Measurements from ENCODE around the gene PTPMT1. TPM values are rescaled to one million over a fixed set of nuclear protein-coding genes. Genes with fewer than 3 reads are reported as not detected.

PTPMT1 gene
- total RNA-seq, 1 donor from 2014 or later, result 43.6 TPM

GRCh38 chr11:47595967-47596366 lies 30.6 kb downstream of the PTPMT1 start:
- Mint-ChIP-seq H3K4me3 (no peak overlapping the region), H3K27ac (no peak overlapping the region)

GRCh38 chr11:47599902-47600301 lies 34.5 kb downstream of the PTPMT1 start:
- TF ChIP-seq, protein P1, sequence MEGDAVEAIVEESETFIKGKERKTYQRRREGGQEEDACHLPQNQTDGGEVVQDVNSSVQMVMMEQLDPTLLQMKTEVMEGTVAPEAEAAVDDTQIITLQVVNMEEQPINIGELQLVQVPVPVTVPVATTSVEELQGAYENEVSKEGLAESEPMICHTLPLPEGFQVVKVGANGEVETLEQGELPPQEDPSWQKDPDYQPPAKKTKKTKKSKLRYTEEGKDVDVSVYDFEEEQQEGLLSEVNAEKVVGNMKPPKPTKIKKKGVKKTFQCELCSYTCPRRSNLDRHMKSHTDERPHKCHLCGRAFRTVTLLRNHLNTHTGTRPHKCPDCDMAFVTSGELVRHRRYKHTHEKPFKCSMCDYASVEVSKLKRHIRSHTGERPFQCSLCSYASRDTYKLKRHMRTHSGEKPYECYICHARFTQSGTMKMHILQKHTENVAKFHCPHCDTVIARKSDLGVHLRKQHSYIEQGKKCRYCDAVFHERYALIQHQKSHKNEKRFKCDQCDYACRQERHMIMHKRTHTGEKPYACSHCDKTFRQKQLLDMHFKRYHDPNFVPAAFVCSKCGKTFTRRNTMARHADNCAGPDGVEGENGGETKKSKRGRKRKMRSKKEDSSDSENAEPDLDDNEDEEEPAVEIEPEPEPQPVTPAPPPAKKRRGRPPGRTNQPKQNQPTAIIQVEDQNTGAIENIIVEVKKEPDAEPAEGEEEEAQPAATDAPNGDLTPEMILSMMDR (conservative IDR thresholded peaks at IDR 0.05), result no peak
- H3K27ac Mint-ChIP-seq, result no peak overlapping the region
- no peaks in the 10 kb centered on the region for H3K9me3 Mint-ChIP-seq
- H3K27me3 Mint-ChIP-seq, result peaks cover 12% of the 10 kb centered on the region
- no peaks in the 10 kb centered on the region for H3K36me3 Mint-ChIP-seq
- peaks cover 12% of the 10 kb centered on the region for H3K4me1 Mint-ChIP-seq (ENCODE audit: unreplicated experiment)
- no peak overlapping the region for H3K4me3 Mint-ChIP-seq
- DNase-seq (ENCODE audit: extremely low spot score, unreplicated experiment), result no peak

More at GRCh38 chr11:47595967-47596366, 30.6 kb downstream of the PTPMT1 start:
- Mint-ChIP-seq H3K9me3 (no peaks in the 10 kb centered on the region), H3K27me3 (peaks cover 40% of the 10 kb centered on the region), H3K4me1 (ENCODE audit: unreplicated experiment) (peaks cover 22% of the 10 kb centered on the region), H3K36me3 (no peaks in the 10 kb centered on the region)
- DNase-seq (ENCODE audit: extremely low spot score, unreplicated experiment), result no peak
- TF ChIP-seq, protein P1 (conservative IDR thresholded peaks at IDR 0.05), result no peak

GRCh38 chr11:47603295-47603694 lies 37.9 kb downstream of the PTPMT1 start:
- no peak overlapping the region for H3K4me3 Mint-ChIP-seq
- no peaks in the 10 kb centered on the region for H3K9me3 Mint-ChIP-seq
- peaks cover 26% of the 10 kb centered on the region for H3K4me1 Mint-ChIP-seq (ENCODE audit: unreplicated experiment)
- no peaks in the 10 kb centered on the region for H3K36me3 Mint-ChIP-seq
- no peak for DNase-seq (ENCODE audit: extremely low spot score, unreplicated experiment)
- no peak overlapping the region for H3K27ac Mint-ChIP-seq
- TF ChIP-seq, protein P1 (conservative IDR thresholded peaks at IDR 0.05), result no peak
- H3K27me3 Mint-ChIP-seq, result no peaks in the 10 kb centered on the region

DNA sequence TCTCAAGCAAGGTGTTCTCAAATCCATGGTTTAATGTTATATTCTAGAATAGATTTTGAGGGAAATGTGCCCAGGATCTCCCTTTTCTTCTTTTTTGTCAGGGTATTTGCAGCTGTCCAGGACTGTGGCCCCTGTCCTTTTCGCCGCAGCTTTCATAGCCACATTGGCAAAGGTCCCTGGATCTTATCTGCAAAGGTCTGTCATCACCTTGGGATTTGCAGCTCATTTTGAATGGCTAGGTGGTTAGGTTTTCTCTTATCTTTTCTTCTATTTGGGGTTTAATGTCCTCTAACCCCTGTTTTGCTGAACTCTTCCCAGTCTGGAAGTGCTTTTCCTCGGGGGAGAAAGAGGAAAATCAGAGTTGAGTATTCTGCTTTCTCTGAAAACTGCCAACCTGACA lies 40.5 kb downstream of the PTPMT1 start:
- Mint-ChIP-seq H3K4me1 (ENCODE audit: unreplicated experiment) (peaks cover 19% of the 10 kb centered on the region), H3K27ac (no peak overlapping the region), H3K4me3 (no peak overlapping the region), H3K27me3 (no peaks in the 10 kb centered on the region), H3K36me3 (no peaks in the 10 kb centered on the region), H3K9me3 (no peaks in the 10 kb centered on the region)
- TF ChIP-seq, protein P1 (conservative IDR thresholded peaks at IDR 0.05), result no peak
- no peak for DNase-seq (ENCODE audit: extremely low spot score, unreplicated experiment)

- TF ChIP-seq, protein P1 (conservative IDR thresholded peaks at IDR 0.05), result no peak
- Mint-ChIP-seq H3K27ac (no peak overlapping the region), H3K4me1 (ENCODE audit: unreplicated experiment) (peaks cover 23% of the 10 kb centered on the region), H3K4me3 (no peak overlapping the region), H3K36me3 (no peaks in the 10 kb centered on the region), H3K9me3 (no peaks in the 10 kb centered on the region), H3K27me3 (no peaks in the 10 kb centered on the region)
- DNase-seq (ENCODE audit: extremely low spot score, unreplicated experiment), result no peak
Measured at GRCh38 chr11:47606731-47607130, 41.3 kb downstream of the PTPMT1 start.

- H3K9me3 Mint-ChIP-seq, result no peaks in the 10 kb centered on the region
- H3K4me1 Mint-ChIP-seq (ENCODE audit: unreplicated experiment), result peaks cover 23% of the 10 kb centered on the region
- H3K36me3 Mint-ChIP-seq, result no peaks in the 10 kb centered on the region
- no peaks in the 10 kb centered on the region for H3K27me3 Mint-ChIP-seq
- no peak overlapping the region for H3K4me3 Mint-ChIP-seq
- no peak for DNase-seq (ENCODE audit: extremely low spot score, unreplicated experiment)
- TF ChIP-seq, protein P1 (conservative IDR thresholded peaks at IDR 0.05), result no peak
- no peak overlapping the region for H3K27ac Mint-ChIP-seq
Measured at GRCh38 chr11:47607380-47607779, 42.0 kb downstream of the PTPMT1 start.

All from type B pancreatic cell (in vitro differentiated cells).